Muscle of back (tissue), 13 donors: ENCODE results near the gene GMNC. TPM values are rescaled to one million over a fixed set of nuclear protein-coding genes. Genes with fewer than 3 reads are reported as not detected.
"Not testable (repeated sequence)": the region's sequence is repeated elsewhere in the genome, so short reads cannot be mapped to it uniquely, and the experiment has no call there.

ENCODE experiments used
- DNase-seq, 3 donors: peaks; one replicate each; pipeline versions ENCODE4 v3.0.0 to v3.0.0-alpha.2; 2013
- long read RNA-seq, 9 donors: transcript quantifications; one replicate each; lab custom pipeline, GENCODE V29; 2026
- polyA plus RNA-seq, 10 donors: library from polyadenylated mRNA; unstranded; fragments of 120-200 nt; gene quantifications; one replicate each; pipeline ENCODE4 v1.2.1, GENCODE V29; 2013; ENCODE audit not compliant: insufficient read length in 10 of 10

The GMNC gene, protein sequence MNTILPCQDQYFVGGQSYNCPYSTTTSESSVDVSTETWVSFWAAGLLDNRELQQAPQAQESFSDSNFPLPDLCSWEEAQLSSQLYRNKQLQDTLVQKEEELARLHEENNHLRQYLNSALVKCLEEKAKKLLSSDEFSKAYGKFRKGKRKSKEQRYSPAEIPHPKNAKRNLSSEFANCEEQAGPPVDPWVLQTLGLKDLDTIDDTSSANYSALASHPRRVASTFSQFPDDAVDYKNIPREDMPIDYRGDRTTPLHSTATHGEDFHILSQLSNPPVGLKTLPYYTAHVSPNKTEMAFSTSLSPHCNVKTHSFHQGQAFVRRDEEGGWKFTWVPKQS
- under 1 TPM in 4 of 10 donors, not detected in 6; 0.04 to 0.14 (median 0.10) TPM for polyA plus RNA-seq
- long read RNA-seq, donor 1: 0 reads
- long read RNA-seq, donor 2: 0 reads
- long read RNA-seq, donor 3: 0 reads
- long read RNA-seq, donor 4: 0 reads
- long read RNA-seq, donor 5: 0 reads
- long read RNA-seq, donor 6: 0 reads
- long read RNA-seq, donor 7: 0 reads
- long read RNA-seq, donor 8: 0 reads
- long read RNA-seq, donor 9: 0 reads

DNA sequence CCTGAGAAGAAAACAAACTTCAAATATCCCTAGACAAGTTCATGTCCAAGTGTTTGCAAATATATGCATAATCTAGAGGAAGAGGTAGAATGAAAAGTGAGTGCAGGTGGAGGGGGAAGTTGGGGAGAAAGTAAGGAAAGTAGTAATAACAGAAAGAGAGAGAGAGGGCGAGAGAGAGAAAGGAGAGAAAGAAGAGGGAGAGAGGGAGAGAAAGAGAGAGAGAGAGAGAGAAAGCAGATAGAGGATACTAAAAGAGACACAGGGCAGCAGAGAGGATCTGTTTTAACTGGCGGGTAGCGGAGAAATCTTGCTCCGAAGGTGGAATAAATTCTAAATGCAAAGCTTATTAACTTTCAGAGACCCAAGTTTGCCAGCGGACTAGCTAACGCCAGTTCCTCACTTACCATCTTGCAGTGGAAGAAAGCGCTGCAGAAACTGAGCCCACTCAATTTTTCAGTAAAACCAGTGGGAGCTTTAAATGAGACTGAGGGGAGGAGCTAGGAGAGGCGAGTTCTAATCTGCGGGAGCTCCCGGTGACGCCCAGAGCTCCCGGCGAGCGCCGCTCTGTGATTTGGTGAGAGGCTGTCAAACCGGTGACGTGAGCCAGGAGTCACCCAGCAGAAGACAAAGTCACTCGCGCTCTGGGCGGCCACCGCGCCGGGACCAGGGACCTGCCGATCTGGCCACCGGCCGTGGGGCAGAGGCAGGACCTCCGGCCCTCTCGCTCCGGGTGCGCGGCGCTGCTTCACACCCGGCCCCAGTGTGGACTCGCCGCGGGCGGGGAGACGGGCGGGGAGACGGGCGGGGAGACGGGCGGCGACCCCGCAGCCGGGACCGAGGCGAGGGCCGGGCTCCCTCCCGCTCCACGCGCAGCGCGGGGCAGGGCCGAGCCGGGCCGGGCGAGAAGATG, at the start of gene GMNC:
Gene GMNC, minus strand, starts transcription at position 486 of the 910 bp plus-strand sequence. Its CDS starts 79 bp downstream, at position 407.
- DNase-seq: peak; percentile 39 to 82 (median 64)

DNA sequence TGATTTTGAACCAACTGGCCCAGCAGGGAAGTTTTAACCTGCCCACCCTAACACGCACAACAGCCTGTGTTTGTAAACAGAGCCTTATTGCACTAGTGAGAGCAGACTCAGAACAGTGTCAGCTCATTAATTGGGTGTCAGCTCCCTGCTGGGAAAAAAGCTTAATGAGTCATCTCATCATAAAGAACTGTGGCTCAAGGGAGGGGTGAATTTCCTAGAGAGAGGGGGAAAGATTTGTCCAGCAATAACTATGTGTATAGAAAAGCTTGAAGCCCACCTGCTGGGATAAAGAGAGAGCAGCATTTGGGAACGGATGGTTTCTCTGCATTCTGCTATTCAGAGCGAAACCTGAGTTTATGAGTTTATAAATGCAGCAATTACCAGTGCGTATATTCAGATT, 48.9 kb upstream of the GMNC start:
- DNase-seq: no peak

DNA sequence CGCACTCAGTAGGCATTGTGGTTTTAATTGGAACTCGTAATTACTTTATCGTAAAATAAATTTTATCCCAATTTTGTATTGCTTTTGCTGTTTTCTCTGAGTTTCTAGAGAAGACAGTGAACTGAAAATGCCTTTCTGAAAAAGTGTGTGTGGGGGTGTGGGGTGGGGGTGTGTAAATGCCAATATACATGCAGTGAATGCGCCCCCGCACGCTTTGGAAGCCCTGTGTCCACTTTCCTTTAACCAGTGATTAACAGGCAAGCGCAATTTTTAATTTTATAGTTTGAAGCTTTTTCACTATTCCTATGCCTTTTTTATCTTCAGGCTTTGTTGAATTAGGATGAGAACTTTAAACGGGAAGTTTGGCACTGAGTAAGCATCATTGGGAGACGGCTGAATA, 47.4 kb upstream of the GMNC start:
- DNase-seq: no peak

DNA sequence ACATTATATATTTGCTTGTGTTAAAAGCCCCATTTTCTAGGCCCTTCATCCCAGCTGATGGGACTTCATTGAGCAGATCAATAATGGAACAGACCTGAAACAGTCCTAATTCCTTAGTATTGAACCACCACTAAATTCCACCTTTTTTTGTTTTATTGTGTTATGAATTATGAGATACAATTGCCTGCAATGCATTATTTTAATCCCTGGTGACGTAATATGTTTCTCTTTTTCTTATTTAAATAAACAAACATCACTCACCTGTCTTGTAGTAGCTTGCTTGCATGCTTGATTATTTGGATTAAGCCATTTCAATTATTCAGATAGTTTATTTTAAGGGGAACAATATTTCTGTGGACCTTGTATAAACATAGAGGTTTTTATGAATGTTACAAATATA, 40.7 kb upstream of the GMNC start:
- no peak for DNase-seq

DNA sequence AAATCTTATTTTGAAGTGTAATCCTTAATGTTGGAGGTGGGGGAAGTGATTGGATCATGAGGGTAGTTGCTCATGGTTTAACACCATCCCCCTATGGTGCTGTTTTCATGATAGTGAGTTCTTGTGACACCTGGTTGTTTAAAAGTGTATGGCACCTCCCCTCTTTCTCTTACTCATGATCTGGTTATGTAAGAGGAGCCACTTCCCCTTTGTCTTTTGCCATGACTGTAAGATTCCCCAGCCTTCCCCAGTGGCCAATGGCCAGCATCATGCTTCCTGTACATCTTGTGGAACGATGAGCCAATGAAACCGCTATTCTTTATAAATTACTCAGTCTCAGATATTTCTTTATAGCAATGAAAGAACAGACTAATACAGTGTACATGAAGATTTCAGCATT, 39.8 kb upstream of the GMNC start:
- no peak for DNase-seq

DNA sequence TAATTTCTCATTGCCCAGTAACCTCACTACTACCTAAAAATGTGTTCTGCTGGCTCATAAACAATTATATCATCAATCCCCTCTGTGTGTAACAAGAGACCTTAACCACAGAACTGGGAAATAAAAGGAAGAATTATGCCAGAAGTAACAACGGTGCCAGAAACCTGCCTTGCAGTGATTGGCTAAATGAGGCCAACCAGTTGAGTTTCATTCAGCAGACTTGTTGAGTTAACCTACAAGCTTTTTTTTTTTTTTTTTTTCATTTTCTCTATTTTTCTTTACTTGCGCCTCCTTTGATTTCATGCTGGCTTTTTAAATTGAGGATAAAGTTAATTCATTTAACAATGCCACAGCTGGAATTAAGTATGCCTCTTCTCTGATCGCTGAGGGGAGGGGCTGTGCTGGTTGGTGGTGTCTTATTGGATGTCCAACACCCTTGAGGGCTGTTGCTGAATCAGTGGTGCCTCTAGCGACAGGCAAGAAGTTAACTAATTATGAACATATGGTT, 30.0 kb upstream of the GMNC start:
- no peak for DNase-seq

DNA sequence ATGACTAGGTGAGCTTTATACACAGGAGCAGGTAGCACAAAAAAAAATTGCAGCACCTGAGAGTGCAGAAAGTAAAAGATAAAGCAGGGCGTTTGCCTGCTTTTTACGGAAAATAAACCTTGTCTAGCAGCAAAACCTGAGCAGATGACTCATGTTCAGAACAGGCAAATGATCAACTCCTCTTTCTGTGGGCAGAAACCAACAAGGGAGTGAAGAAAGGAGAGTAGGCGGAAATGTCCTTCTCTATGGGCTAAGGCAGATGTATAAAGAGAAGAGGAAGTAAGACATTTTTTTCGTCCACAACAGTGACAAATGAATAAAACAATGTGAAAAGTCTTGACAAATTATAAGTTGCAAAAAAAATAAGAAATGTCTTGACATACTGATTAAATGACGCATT, 24.5 kb upstream of the GMNC start:
- no peak for DNase-seq

DNA sequence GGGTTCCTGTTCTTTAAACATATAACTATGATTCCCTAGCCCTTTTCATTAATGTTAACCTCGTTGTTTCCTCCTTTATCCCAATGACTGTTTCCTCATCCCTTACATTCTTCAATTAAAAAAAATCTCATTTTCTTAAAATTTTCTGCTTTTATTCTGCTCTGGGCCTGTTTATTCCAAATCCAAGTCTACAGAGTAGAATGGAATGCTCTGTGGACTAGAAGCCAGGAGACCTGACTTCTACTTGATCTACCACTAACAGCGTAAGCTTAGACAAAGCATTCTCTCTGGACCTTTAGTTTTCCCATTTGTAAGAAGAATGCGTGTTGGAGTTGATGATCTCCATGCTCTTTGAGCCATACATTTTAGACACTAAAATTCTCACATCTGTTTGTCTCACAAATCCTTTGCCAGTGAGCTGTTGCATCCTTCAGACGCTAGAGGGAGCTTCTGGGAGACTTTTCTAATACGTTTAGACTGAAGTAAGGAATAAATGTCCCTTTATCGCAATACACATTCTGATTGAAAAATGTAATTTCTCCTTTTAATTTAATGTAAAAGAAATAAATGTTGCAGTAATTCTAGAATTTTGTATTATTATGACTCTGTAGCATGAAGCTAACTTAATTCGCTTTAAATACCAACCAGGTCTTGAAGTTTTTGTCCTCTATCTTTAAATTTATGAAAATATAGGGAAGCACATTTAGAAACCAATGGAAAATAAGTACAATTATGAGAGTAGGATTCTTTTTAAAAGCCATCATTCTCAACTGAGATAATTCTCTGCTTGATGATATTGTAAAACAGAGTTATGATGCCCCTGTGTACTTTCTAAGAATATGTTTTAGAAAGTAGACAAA, 21.7 kb upstream of the GMNC start:
- peak; percentile 49 to 77 (median 62) for DNase-seq

DNA sequence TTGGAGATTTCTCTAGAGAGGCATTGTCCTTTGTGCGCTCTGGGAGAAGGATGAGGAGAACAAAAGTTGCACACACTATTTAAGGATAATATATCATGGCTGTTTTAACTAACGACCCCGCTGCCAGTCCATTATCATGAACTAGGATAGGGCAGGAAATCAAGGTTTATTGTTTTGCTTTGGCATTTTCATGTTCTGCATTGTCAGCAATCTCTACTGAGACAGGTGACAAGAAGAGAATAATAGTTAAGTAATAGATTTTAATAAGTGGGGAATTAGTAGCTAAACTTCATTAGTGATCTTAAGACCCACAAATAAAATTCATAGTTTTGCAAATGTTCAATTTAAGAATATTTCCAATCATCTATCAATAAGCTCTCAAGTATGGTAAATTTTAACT, 20.6 kb upstream of the GMNC start:
- no peak for DNase-seq

DNA sequence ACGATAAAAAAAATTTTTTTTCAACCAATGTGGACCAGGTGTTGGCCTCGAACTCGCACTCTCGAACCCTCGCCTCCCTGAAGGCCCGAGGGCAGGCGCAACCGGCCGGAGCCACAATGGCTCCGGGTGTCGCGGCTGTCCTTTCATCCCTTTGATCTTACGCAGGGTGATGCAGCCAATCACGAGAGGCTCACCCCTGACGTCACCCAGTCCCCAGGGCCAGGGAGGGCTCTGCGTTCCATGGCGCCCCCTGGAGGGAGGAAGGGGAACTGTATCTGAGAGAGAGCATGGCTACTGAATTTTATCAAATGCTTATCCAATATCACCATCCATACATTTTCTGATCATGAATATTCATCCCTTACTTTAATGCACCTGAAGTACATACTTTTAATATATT, 15.4 kb upstream of the GMNC start:
- DNase-seq: no peak

DNA sequence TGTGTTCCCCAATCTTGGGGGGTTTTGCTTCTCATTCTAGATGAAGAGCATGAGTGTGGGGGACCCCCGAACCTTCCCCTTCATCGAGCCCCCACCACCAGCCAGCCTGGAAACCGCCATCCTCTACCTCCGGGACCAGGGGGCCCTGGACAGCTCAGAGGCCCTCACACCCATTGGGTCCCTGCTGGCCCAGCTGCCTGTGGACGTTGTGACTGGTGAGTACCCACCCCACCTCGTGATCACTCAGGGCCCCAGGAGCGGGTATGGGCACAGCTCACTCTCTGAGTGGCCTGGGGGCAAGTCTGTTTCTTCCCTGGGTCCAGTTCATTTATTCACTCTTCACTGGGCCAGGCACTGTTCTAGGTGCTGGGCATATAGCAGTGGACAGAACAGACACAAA, 13.9 kb upstream of the GMNC start:
- not testable (repeated sequence) for DNase-seq

DNA sequence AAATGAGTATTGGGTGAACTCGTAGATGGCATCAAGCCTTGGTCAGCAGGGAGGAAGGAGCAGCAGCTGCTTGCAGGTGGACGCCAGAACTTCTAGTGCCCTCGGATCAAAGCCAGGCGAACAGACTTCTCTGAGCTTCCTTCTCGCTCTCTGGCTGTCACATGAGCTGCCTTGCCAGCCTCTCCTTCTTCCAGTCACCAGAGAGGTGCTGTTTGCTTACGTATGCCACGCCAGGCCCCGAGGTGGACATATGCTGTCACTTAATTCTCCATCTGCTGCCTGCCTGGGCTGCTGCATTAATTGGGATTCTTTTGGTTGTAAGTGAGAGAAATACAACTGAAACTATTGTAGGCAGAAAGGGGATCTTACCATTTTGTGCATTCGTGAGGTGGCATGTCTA, 12.6 kb upstream of the GMNC start:
- DNase-seq: not testable (repeated sequence)

DNA sequence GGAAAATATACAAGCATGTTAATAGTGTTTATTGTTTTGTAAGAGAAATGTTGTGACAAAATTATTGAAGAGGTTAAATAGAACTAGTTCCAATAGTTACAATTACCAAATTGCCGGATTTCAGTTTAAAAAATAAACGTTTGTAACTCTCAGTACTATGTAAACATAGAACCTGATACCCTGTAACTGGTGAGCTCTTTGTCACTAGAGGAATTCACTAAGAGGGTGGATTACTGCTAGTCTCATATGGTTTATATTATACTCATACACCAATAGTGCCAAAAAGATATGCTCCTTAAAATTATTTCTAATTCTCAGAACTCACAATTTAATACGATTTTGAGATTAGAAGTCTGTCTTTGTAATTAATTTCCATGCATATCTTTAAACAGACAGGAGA, 7.6 kb upstream of the GMNC start:
- DNase-seq: no peak

DNA sequence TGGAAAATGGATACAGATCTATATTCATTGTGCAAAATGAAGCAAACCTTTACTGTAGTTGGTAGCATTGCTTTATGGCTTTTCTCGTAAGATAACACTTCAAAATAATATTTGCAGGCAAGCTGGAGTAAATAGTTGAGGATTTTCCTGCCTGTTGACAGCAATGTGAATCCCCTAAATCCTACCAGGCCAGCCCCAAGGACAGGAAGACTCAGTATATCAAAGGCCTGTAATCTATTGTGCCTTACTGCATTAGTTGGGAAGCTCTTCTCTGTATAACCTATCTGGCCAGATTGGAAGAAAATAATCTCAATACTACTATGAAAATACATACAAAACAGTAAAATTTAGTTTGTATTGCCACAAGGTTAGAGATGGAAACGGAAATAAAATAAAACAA, 4.6 kb upstream of the GMNC start:
- DNase-seq: no peak

DNA sequence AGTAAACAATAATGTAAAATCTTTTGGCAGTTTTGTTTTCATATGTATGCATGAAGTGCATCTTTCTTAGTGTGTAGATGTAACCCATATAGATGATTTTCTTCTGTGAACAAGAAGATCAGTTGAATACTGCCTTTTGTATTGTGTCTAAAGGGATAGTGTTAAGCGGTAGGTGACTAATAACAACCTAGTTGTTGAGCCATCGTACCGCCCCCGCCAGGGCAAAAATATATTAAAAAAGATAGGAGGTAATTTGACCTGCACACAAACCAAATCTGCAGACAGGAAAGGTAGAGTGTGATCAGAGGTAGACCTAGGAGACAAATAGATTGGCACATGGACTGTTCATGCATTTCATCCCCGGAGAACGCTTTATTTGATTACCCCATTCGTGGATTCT, 3.3 kb upstream of the GMNC start:
- DNase-seq: no peak

DNA sequence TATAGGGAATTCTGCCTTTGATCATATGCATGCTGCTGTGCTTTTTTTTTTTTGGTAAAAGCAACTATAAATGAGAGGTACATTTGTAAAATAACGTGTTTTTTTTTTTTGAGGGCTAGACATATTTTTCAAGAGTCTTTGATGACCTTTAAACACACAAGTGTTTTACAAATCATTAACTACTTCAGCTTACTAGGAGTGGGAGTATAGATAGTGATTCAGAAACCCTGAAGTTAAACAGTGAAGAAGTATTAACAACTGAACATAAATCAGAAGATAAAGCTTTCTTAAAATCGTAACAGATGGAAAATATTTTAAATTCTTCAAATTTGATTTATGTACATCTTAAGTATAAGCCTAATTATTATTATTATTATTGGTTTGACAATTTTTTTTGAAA, 2.9 kb upstream of the GMNC start:
- DNase-seq: no peak

DNA sequence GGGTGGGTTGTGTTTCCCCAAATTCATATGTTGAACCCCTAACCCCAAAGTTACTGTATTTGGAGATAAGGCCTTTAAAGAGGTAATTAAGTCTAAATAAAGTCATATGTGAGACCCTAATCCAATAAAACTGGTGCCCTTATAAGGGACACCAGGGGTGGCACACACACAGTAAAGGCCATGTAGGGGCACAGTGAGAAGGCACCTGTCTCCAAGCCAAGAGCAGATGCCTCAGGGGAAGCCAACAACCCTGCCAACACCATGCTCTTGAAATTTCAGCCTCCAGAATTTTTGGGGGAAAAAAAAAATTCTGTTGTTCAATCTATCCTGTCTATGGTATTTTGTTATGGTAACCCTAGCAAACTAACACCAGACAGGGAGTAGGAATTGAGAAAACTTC, 1.5 kb upstream of the GMNC start:
- no peak for DNase-seq

DNA sequence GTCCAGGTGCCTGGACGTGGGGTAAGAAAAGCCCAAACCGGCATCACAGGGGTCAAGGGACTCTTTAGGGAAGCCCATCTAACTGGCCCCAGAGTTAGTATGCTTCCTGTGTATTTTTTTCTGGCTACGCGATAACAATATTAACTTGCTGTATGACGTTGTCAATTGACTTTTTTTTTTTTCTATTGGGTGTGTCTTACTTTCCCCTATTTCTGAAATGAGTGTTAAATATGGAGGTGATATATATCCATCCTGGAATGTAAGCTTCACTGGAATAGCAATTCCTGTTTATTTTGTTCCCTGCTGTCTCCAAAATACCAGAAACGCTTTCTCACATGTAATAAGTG, 598 bp upstream of the GMNC start:
- no peak for DNase-seq

DNA sequence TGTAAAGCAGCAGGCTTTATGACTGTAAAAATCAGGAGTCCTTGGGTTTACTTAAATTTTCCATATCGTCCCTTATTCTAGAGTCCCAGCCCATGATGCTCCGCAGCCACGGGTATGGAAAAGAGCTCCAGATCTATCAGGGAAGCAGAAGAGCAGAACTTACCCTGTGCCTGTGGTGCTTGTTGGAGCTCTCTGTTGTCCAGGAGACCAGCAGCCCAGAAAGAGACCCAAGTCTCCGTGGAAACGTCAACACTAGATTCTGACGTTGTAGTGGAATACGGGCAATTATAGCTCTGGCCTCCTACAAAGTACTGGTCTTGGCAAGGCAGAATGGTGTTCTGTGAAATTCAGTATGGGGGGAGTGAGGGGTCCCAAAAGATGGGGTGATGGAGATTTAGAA, 2.0 kb downstream of the GMNC start:
- DNase-seq: no peak

DNA sequence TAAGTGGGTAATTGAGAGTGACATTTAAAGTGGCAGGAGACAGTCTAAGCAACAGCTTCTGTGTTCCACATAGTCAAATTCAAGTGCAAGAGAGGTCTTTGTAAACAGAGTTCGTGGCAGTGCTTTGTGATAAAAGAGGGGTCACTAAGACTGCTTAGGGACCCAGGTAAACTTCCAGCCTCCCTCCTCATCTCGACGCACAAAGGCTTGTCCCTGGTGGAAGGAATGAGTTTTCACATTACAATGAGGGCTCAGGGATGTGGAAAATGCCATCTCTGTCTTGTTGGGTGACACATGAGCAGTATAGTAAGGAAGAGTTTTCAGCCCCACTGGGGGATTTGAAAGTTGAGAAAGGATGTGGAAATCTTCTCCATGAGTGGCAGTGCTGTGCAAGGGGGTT, 7.3 kb downstream of the GMNC start:
- no peak for DNase-seq

DNA sequence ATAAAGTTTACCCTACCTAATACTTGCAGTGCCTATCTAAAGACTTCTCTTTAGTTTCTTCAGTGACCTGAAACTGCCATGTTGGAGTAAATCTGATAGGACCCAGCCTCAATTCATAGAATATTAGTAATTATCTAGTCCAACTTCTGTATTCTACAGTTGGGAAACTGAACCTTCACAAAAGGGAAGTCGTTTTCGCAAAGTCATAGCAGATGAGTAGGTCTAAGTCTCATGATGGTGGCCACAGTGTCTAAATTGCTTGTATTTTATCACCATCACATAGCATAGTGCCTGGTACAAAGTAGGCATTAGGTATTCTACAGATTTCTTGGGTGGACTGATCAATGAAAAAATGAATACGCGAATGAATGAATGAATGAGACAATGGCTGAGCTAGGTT, 8.4 kb downstream of the GMNC start:
- DNase-seq: no peak

DNA sequence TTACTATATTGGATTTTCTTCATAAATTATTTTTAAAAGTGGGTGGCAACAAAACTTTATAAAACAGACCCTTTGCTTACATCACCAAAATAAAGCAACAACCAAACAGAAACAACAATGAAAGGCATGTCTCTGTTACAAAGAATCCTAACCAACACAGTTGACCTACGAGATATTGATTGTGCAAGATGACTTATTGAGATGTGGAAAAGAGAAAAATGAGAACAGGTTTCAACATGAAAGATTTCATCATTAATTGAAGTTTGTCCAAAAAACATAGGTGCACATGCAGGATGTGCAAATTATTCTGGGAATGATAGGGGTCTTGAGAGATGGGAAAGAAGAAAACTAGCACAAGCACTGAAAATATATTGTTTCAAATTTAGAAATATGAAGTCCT, 9.0 kb downstream of the GMNC start:
- no peak for DNase-seq
